SK-N-DZ (cell line): Measurements from ENCODE around the gene CDH2.

Experiments
- DNase-seq: peaks from one replicate; pipeline ENCODE4 v3.0.0-alpha.2; 2015; ENCODE audit warnings: low spot score

Gene CDH2

DNA sequence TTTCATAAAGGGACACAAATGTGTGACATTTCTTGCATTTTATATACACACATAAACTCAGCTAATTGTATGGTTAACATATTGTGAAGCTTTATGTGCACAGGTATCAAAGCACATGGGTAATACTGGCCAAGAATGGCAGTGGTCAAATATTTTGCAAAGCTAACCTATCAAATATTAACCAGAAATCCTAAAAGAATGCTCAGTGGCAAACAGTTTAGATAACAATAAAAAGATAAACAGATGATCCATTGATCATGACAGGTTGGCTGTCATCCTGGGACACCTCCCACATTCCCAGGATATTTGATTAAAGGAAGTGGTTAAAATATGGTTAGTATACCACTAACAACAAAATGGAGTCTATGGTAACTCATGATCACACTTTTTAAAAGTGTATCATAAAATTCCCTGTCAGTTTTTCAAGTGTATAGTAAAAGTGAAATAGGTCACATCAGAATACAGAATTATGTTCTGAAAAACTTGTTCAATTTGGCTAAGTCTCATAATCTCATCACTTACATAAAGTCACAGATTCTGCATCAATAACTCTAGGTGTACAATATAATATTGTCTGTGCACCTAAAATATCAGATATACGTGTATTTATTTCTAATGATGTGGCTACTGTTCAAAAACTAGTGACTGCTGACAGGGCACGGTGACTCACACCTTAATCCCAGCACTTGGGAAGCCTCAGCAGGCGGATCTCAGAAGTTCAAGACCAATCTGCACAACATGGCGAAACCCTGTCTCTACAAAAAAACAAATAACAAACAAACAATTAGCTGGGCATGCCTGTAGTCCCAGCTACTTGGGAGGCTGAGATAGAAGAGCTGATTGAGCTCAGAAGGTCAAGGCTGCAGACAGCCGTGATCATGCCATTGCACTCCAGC lies 48.9 kb downstream of the CDH2 start:
- no peak for DNase-seq

DNA sequence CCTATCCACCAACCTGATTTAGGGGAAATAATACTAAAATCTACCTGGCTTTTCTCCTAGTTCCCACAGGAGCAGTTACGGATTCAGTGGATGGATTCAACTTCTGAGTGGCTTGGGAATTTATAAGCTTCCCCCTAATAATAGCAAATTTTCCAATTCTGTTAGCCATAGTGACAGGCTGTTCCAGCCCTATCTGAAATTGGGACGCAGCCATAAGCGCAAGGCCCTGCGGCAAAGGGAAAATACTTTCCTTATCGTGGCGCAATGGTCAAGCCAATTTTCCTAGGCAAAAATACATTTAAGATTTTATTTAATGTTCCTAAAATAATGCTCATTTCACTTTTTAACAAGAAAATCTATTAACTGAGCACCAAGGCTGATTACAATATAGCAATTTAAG lies 49.7 kb downstream of the CDH2 start:
- DNase-seq, result no peak

- DNase-seq, result no peak
Observed at GRCh38 chr18:28126768-28127167, 50.2 kb downstream of the CDH2 start.

DNA sequence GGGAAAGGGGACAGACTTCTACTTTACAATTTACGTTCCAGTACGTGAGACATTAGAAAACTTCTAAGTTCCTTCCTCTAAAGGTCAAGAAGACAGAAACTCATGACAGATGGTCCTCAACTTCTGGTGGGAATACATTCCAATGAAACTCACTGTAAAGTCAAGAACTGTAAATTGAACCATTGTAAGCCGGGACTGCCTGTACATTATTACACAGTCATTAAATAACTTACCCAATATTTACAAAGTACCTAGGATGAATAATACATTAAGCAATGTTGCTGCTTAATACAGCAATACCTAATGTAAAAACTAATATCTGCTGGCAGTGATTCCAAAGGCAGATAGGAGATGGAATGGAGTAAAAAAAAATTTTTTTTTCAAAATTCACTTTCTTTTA lies 51.9 kb downstream of the CDH2 start:
- DNase-seq, result no peak

GRCh38 chr18:28124131-28125029 lies 52.5 kb downstream of the CDH2 start:
- no peak for DNase-seq

DNA sequence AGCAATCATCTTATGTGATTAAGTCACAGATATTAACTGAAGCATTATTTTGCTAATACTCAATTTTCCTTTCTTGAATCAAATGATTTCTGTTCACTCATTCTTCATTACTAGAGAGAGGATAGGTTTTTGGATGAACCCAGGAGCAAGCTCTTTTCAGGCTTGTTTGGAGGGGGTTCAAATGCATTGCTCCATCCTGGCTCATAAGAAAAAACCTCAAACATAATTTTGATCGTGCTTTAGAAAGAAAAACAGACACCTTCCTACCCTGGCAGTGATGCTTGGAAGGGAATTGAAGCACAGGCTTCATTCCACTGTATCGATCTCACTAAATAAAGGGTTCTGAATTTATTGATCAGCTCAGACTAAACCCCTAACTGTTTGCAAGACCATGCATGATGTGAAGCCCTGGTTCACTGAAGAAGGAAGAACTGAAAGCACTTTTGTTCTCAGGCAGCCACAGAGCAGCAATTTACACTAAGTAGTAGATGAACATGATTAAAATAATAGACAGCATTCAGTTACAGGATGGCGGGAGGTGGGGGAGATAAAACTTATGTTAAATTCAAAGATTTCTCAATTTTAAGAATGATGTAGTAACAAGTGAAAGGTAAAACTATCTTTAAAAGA lies 53.4 kb downstream of the CDH2 start:
- no peak for DNase-seq

DNA sequence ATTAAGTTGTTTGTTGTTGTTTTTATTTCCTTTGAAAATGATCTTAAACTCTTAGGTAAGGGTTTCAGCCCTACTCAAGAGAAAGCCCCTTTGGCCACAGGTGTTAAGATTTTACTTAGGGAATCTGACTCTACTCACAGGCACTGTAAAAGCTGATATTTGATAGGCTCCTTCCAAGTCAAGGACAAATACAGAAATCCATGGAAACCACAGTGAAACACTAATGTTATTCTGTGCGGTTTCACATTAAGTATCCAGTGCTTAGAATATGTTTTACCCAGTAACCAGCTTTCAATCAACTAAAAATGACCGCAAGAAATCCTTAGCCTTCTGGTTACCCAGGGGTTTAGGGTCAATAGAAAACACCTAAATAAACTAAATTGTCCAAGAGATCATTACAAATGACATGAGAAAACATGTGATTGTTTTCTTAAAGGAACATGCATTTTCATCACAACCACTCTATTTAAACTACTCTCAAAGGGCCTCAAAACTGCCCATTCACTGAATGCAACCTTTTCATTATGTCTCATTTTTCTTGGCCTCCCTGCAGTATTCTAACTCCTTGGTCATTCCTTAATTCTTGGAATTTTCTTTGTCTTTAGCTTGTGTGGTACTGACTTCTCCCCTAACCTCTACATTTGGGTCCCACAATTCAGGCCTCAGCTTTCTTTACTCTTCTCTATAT lies 56.0 kb downstream of the CDH2 start:
- no peak for DNase-seq

- no peak for DNase-seq
Observed at GRCh38 chr18:28116461-28116860, 60.5 kb downstream of the CDH2 start.

GRCh38 chr18:28115149-28115550 lies 61.8 kb downstream of the CDH2 start:
- DNase-seq, result no peak

GRCh38 chr18:28114472-28114871 lies 62.5 kb downstream of the CDH2 start:
- DNase-seq, result no peak

DNA sequence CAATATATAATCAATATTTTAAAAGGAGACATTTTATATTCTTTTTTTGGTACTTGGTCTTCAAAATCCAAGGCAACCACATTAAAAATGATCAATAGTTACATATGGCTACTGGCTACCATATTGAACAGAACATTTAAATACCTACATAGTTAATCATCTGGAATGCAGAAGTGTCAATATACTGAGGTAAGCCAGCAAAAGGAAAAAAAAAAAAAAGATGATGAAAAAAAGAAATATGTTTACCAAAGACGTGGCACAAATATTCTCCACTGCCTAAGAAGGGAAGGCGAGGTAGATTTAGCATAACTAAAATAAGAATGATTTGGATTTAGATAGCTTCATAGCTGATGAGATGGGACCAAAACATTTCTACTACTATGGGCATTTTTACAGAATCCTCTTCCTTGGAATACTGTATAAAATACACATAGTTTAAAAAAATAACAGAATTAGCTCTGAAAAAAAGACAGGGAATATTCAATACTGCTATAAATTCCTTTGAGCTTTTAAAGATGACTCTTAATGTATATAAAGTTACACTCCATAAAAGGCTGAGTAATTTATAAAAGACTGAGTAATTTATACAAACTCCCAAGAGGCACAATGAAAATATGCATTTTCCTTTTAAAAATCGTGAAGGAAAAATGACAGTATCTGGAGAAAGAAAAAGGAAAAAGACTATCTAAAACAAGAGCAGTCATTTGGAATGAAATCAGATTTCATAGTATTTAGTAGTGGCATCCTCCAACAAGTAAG lies 63.5 kb downstream of the CDH2 start:
- no peak for DNase-seq

GRCh38 chr18:28112056-28112470 lies 64.9 kb downstream of the CDH2 start:
- no peak for DNase-seq

DNA sequence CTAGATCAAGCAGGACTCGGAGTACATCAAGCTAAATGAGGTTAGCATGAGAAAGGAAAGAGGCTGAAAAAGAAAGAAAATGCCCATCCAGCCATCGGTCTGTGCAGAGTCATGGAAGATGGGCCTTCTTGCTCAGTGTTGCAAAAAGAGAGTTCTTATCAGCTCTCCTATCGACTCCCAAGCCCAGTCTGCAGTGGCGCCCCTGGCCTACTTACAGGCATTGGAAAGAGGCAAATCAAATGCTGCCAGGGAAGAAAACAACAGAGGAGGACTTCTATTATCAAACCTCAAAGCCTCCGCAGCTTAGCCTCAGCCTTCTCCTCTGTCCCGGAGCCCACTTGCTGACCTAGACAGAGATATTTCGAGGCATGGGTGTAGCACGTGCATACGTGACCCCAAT lies 66.0 kb downstream of the CDH2 start:
- DNase-seq, result peak; percentile 37

DNA sequence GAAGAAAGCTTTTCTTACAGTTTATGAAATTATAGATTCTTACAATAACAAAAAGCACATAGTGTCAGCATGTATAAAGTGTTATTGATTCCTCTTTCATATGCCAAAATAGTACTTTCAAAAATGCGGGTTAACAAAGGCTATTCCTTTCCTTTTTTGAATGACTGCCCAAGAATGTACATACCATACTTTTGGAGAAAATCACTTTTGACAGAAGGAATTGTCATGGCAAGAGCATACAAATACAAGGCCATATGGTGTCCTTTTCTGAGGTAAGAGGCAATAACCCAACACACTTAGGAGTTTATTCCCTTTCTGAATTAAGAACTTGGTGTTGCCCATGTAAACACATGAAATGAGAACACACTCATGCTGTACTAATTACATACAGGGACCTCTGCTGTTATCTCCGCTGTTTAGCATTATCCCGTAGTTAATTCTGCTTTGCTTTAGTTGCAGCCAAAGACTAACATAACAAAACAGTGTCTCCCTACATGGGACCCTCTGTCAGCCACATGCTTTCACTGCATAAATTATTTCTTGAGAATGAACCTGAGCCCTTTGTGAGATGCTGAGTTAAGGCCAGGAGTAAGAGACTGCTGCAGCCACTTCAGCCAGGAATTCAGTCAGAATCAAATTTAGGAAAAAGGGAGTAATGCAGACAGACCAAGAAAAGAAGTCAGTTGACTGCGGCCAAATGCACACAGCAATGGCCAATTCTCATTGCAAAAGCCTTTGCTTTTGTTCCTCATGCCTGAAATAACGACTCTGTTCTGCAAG lies 67.0 kb downstream of the CDH2 start:
- DNase-seq, result no peak

DNA sequence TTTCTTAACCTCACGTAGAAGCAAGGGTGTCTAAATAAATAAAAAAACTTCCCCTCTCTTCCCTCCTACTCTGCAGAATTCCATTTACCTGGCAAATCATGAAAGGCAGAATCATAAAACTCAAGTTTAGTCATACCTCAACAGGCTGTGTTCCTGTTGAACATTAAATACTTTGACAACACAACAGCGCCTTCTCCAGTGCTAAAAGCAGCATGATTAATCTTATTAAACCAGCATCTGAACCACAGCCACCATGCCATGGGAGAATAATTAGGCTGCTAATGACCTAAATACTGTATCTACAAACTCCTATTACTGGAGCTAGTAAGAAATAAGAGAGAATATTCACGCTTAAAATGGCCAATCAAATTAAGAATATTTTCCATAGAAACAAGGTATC lies 68.1 kb downstream of the CDH2 start:
- no peak for DNase-seq

GRCh38 chr18:28108254-28108653 lies 68.7 kb downstream of the CDH2 start:
- DNase-seq, result no peak

DNA sequence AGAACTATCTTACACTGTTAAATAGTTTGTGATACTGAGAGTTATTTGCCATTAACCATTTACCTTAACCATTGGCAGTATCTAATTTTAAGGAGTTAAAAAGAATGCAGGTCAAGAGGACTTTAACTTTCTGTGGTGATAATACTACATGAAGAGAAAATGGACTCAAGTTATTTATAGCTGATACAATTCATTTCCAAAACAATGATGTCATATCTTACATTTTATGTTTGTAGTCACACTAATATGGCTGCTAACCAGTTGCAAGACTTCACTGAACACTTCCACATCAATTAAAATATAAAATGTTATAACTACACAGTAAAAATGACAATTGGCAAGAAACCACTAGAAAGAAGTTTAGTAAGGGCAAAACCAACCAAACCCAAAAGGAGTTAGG lies 77.7 kb downstream of the CDH2 start:
- DNase-seq, result no peak

DNA sequence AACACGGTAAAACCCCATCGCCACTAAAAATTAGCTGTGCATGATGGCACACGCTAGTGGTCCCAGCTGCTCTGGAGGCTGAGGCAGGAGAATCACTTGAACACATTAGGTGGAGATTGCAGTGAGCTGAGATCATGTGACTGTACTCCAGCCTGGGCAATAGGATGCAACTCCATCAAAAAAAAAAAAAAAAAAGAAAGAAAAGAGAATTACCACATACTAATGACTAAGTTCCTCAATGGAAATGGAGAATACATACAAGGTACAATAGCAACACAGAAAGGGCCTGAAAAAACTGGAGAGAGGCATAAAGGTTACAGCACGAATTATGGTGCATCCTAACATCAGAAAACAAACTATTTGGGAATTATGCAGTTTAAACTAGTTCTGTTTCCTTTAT lies 81.3 kb downstream of the CDH2 start:
- no peak for DNase-seq

DNA sequence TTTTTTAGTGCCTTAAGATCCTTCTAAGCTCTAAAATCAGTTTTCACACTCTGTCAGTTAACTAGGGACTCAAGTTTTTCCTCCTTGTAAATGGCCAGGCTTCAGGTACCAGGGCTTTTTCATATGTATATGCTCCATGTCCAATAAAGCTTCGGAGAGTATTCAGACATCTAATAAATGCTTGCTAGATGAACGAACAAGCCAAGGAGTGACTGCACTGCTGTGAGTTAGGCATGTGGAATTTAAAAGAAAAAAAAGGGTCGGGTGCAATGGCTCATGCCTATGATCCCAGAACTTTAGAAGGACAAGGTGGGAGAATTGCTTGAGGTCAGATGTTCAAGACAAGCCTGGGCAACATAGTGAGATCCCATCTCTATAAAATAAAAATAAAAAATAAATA lies 81.9 kb downstream of the CDH2 start:
- DNase-seq, result no peak

DNA sequence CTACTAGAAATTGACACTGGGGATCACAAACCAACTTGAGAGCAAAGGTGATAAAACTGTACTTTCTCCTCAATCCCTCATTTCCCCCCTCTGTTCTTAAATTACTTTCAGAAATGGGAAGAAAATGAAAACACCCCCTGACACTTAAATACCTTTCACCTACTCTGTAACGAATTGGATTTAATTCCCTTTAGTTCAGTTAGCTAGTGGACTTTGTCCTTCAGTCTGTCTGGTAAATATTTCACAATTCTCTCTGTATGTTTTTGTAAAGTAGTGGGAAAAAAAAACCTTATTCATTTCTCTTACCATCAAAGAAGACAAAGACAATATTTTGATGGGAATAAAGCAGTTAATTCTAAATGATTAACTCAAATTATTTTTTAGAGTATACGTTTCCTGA lies 85.7 kb downstream of the CDH2 start:
- no peak for DNase-seq
